ENCODE results near the gene DLL4.

The DLL4 gene

GRCh38 chr15:40938536-40938870, 9.4 kb downstream of the DLL4 start:
- peak overlapping the region in 1 of 2 donors; percentile 69 for H3K27ac ChIP-seq
- DNase-seq (ENCODE audit: low spot score), result no peak
- no peak for TF ChIP-seq CTCF (IDR thresholded peaks at IDR 0.05)
- H3K4me3 ChIP-seq, result no peak overlapping the region

- peak overlapping the region; percentile 6 to 95 for H3K27ac ChIP-seq
- no peak for DNase-seq (ENCODE audit: low spot score)
- H3K4me3 ChIP-seq, result peak overlapping the region; percentile 86
- no peak for TF ChIP-seq CTCF (IDR thresholded peaks at IDR 0.05)
Observed at GRCh38 chr15:40940296-40940801, 11.2 kb downstream of the DLL4 start.

GRCh38 chr15:40941068-40941527, 12.0 kb downstream of the DLL4 start:
- Histone ChIP-seq H3K4me3 (peak overlapping the region; percentile 86), H3K27ac (peak overlapping the region; percentile 87 to 95)
- no peak for DNase-seq (ENCODE audit: low spot score)
- no peak for TF ChIP-seq CTCF (IDR thresholded peaks at IDR 0.05)

GRCh38 chr15:40941528-40942336, 12.6 kb downstream of the DLL4 start:
- TF ChIP-seq CTCF (IDR thresholded peaks at IDR 0.05), result peak; percentile 55
- Histone ChIP-seq H3K4me3 (peak overlapping the region; percentile 86), H3K27ac (peak overlapping the region; percentile 87 to 95)
- DNase-seq (ENCODE audit: low spot score), result peak; percentile 83

- peak overlapping the region; percentile 86 for H3K4me3 ChIP-seq
- no peak for TF ChIP-seq CTCF (IDR thresholded peaks at IDR 0.05)
- DNase-seq (ENCODE audit: low spot score), result no peak
- peak overlapping the region; percentile 87 to 95 for H3K27ac ChIP-seq
Observed at GRCh38 chr15:40942337-40942854, 13.3 kb downstream of the DLL4 start.

GRCh38 chr15:40942878-40943277, 13.7 kb downstream of the DLL4 start:
- Histone ChIP-seq H3K27ac (peak overlapping the region in 1 of 2 donors; percentile 95), H3K4me3 (peak overlapping the region; percentile 86)
- TF ChIP-seq CTCF (IDR thresholded peaks at IDR 0.05), result no peak
- no peak for DNase-seq (ENCODE audit: low spot score)
